Mononuclear cell (primary cell): ENCODE data around the gene APOL1. TPM values are rescaled to one million over a fixed set of nuclear protein-coding genes. Genes with fewer than 3 reads are reported as not detected.
"Not testable (repeated sequence)": the region's sequence is repeated elsewhere in the genome, so short reads cannot be mapped to it uniquely, and the experiment has no call there.

Source experiments
- H3K27me3 ChIP-seq: 2 replicates; pipeline ENCODE4 v1.6.0; 2011; ENCODE audit warnings: low read length, control low read depth; ENCODE audit not compliant: insufficient read depth
- H3K4me1 ChIP-seq: 2 replicates; pipeline ENCODE4 v1.5.1; 2011; ENCODE audit warnings: mild to moderate bottlenecking, low read length, control low read depth; ENCODE audit not compliant: insufficient read depth
- H3K4me3 ChIP-seq: 2 replicates; pipeline ENCODE4 v1.5.1; 2011; ENCODE audit warnings: mild to moderate bottlenecking, low read length, moderate library complexity
- H3K9me3 ChIP-seq: 2 replicates; pipeline ENCODE4 v1.5.1; 2011; ENCODE audit warnings: low read depth, mild to moderate bottlenecking, control low read depth, low read length
- total RNA-seq: library from RNA; depleted of rRNA; stranded (reverse); fragments of >200 nt; gene quantifications from one replicate; pipeline ENCODE4 v1.2.3, GENCODE V29; 2012

Gene APOL1
- total RNA-seq, 1 donor: 2.7 TPM

GRCh38 chr22:36249160-36249559 lies 3.8 kb upstream of the APOL1 start:
- Histone ChIP-seq H3K27me3 (no peaks in the 10 kb centered on the region), H3K9me3 (no peaks in the 10 kb centered on the region), H3K4me1 (peaks cover 18% of the 10 kb centered on the region), H3K4me3 (no peak overlapping the region)

- H3K27me3 ChIP-seq, H3K4me3 ChIP-seq, H3K9me3 ChIP-seq: not testable (repeated sequence)
- H3K4me1 ChIP-seq: peaks cover 30% of the 10 kb centered on the region
These were observed 2.5 kb upstream of the APOL1 start for GRCh38 chr22:36250292-36250960.

GRCh38 chr22:36251979-36252608 lies 839 bp upstream of the APOL1 start:
- H3K4me1 ChIP-seq: peaks cover 30% of the 10 kb centered on the region
- not testable (repeated sequence) for H3K9me3 ChIP-seq, H3K4me3 ChIP-seq, H3K27me3 ChIP-seq

- H3K4me3 ChIP-seq: peak overlapping the region; percentile 80
- H3K9me3 ChIP-seq: no peaks in the 10 kb centered on the region
- H3K4me1 ChIP-seq: peaks cover 37% of the 10 kb centered on the region
- H3K27me3 ChIP-seq: no peaks in the 10 kb centered on the region
These were observed 874 bp downstream of the APOL1 start for GRCh38 chr22:36253523-36254490.

DNA sequence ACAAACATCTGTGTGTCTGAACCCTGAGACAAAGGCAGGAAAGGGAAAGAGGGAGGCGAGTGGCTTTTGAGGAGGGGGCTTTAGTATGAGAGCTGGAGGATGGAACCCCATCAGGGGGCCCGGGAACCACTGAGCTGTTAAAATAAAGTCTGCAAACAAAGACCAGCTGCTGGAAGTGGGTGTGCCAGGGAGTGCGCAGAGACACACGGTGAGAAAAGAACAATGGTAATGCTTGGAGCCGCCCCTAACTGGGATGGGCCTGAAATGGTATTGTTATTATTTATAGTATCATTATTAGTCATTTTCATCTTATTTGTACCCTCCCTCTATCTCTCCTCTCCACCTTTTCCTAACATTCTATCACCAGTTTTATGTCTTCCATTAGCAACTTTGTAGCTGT lies 2.6 kb downstream of the APOL1 start:
- not testable (repeated sequence) for H3K27me3 ChIP-seq, H3K4me3 ChIP-seq, H3K9me3 ChIP-seq
- peaks cover 47% of the 10 kb centered on the region for H3K4me1 ChIP-seq

DNA sequence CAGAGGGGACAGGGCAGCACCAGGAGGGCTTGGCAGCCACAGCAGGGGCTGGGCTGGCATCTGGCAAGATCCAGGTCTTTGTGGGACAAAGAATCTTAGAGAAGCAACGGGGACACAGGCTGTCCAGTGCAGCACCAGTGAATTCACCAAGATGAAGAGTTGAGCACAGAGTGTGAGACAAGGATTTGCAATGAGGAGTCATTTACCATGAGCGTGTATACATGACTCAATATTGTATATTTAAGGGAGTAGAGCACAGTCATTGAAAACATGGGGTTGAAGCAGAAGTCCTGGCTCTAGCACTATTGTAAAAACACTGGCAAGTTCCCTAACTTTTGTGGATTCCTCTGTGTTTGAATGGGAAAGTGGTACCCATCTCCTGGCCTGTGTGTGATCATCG lies 3.5 kb downstream of the APOL1 start:
- Histone ChIP-seq H3K27me3 (no peaks in the 10 kb centered on the region), H3K4me3 (no peak overlapping the region), H3K4me1 (peaks cover 47% of the 10 kb centered on the region), H3K9me3 (no peaks in the 10 kb centered on the region)

DNA sequence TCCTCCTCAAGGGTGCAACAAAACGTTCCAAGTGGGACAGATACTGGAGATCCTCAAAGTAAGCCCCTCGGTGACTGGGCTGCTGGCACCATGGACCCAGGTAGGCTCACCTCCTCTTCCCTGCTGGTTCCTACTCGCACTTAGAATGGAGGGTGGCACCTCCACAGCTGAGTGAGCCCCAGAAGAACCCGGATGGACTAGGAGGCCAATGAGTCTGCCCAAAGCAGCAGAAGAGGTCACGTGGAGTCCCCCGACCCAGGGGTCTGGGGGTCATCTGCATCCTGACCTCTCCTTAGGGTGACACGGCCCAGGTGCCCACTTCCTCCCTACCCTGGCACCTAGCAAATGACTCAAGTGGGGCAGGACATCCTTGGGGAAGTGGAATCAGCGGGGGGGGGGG lies 4.4 kb downstream of the APOL1 start:
- H3K4me1 ChIP-seq: peaks cover 46% of the 10 kb centered on the region
- H3K9me3 ChIP-seq: no peaks in the 10 kb centered on the region
- no peak overlapping the region for H3K4me3 ChIP-seq
- no peaks in the 10 kb centered on the region for H3K27me3 ChIP-seq

- H3K27me3 ChIP-seq: no peaks in the 10 kb centered on the region
- H3K4me1 ChIP-seq: peaks cover 39% of the 10 kb centered on the region
- no peaks in the 10 kb centered on the region for H3K9me3 ChIP-seq
These were observed 5.2 kb downstream of the APOL1 start for GRCh38 chr22:36257948-36258670.

DNA sequence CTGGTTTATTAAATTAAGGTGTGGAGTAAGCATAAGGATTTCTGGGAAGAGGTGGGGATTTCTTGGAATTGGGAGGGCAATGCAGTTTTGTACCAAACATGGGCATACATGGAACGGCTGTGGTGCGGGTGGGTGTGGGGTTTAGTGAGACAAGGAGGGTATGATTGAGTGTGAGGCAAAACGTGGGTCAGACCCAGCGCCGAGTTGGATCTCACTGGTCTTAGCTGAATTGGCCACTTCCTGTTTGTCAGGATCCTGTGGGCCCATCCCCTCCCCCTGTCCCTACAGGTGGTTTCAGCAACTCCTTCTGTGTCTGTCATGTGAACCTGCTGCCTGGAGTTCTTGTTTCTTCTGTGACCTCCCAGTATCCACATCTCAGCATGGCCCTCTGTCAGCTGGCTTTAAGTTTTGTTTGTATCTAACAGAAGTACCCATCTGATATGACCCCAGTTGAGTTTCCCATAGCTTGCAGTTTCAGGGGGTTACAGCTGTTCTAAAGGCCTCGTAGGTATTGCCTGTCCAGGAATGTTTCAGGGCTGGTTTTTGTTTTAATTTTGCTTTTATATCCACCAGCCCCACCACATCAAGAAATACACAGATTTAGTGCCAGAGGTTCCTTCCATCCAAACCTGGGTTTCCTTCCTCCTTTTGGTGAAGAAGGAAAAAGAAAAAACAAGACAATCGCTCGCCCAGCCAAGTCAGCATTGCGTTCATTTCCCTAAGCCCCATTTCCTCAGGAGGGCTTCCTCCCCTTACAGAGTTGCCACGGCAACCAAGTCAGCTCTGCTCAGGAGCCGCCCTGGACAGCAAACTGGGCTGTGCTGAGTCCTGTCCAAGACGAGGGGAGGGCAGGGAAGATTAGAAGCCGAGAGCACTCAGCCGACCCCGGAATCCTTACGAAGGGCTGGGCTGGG lies 6.0 kb downstream of the APOL1 start:
- Histone ChIP-seq H3K4me3 (no peak overlapping the region), H3K27me3 (no peaks in the 10 kb centered on the region)

More at GRCh38 chr22:36257948-36258670, 5.2 kb downstream of the APOL1 start:
- no peak overlapping the region for H3K4me3 ChIP-seq

GRCh38 chr22:36259615-36260300 lies 6.8 kb downstream of the APOL1 start:
- H3K9me3 ChIP-seq: no peaks in the 10 kb centered on the region

More for the DNA sequence above, 6.0 kb downstream of the APOL1 start:
- Histone ChIP-seq H3K9me3 (no peaks in the 10 kb centered on the region), H3K4me1 (peaks cover 30% of the 10 kb centered on the region)

DNA sequence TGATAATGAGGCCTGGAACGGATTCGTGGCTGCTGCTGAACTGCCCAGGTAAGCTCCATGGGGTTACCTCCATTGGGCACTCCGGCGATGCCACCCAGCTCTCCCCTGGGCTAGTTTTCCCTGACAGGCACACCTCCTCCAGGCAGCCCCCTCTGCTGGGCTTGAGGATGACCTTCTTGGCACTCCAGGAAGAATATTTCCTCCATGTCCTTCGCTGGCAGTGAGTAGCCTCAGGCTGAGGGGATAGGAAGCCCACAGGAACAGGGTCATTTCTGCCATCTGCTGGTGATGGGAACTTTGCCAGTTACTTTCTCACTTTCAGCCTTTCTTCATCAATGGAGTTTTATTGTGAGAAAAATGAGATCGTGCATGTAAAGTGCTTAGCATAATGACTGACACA lies 8.7 kb downstream of the APOL1 start:
- peaks cover 17% of the 10 kb centered on the region for H3K4me1 ChIP-seq
- H3K9me3 ChIP-seq, H3K27me3 ChIP-seq, H3K4me3 ChIP-seq: not testable (repeated sequence)

More at GRCh38 chr22:36259615-36260300, 6.8 kb downstream of the APOL1 start:
- Histone ChIP-seq H3K4me3 (no peak overlapping the region), H3K4me1 (peaks cover 23% of the 10 kb centered on the region), H3K27me3 (no peaks in the 10 kb centered on the region)

DNA sequence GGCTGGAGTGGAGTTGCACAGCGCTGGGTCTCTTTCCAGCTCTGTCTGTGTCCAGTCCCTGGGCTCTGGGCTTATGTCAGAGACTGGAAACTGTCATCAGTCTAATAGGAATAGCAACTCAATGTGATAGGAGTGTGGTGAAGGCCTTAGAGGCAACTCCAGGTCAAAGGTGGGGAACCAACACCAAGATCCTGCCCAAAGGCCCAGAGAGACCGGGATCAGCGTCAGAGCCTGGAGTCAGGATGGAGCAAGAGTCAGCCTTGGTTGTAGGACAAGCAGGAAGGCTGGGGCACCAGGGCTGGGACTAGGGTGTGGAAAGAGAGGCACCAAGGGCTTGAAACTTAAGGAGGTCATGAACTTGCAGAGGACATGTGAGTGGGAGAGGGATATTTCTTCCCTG lies 9.4 kb downstream of the APOL1 start:
- H3K9me3 ChIP-seq, H3K27me3 ChIP-seq, H3K4me3 ChIP-seq: not testable (repeated sequence)
- peaks cover 17% of the 10 kb centered on the region for H3K4me1 ChIP-seq

DNA sequence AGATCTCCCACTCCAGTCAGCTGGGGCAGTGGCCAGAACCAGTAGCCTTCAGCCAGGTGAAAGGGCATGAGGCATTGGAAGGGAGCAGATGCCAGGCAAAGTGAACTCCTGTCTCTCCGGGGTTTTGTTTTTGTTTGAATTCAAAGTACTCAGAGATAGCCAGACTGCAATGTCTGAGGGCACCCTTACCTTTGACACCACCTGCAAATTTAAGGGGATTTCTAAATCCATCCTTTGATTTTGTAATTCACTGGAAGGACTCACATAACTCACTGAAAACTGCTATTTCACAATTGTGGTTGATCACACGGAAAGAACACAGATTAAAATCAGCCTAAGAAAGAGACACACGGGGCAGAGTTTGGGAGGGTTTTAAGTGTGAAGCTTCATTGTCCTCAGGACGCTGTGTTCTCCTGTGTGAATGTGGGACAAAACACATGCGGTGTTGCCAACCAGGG lies 10.3 kb downstream of the APOL1 start:
- H3K4me1 ChIP-seq: peaks cover 16% of the 10 kb centered on the region
- not testable (repeated sequence) for H3K9me3 ChIP-seq, H3K4me3 ChIP-seq, H3K27me3 ChIP-seq
